Measurements from ENCODE around the gene SYNE2.
"Not testable (repeated sequence)": the region's sequence is repeated elsewhere in the genome, so short reads cannot be mapped to it uniquely, and the experiment has no call there.

The SYNE2 gene, protein sequence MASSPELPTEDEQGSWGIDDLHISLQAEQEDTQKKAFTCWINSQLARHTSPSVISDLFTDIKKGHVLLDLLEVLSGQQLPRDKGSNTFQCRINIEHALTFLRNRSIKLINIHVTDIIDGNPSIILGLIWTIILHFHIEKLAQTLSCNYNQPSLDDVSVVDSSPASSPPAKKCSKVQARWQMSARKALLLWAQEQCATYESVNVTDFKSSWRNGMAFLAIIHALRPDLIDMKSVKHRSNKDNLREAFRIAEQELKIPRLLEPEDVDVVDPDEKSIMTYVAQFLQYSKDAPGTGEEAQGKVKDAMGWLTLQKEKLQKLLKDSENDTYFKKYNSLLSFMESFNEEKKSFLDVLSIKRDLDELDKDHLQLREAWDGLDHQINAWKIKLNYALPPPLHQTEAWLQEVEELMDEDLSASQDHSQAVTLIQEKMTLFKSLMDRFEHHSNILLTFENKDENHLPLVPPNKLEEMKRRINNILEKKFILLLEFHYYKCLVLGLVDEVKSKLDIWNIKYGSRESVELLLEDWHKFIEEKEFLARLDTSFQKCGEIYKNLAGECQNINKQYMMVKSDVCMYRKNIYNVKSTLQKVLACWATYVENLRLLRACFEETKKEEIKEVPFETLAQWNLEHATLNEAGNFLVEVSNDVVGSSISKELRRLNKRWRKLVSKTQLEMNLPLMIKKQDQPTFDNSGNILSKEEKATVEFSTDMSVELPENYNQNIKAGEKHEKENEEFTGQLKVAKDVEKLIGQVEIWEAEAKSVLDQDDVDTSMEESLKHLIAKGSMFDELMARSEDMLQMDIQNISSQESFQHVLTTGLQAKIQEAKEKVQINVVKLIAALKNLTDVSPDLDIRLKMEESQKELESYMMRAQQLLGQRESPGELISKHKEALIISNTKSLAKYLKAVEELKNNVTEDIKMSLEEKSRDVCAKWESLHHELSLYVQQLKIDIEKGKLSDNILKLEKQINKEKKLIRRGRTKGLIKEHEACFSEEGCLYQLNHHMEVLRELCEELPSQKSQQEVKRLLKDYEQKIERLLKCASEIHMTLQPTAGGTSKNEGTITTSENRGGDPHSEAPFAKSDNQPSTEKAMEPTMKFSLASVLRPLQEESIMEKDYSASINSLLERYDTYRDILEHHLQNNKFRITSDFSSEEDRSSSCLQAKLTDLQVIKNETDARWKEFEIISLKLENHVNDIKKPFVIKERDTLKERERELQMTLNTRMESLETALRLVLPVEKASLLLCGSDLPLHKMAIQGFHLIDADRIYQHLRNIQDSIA (N-terminal part only)

DNA sequence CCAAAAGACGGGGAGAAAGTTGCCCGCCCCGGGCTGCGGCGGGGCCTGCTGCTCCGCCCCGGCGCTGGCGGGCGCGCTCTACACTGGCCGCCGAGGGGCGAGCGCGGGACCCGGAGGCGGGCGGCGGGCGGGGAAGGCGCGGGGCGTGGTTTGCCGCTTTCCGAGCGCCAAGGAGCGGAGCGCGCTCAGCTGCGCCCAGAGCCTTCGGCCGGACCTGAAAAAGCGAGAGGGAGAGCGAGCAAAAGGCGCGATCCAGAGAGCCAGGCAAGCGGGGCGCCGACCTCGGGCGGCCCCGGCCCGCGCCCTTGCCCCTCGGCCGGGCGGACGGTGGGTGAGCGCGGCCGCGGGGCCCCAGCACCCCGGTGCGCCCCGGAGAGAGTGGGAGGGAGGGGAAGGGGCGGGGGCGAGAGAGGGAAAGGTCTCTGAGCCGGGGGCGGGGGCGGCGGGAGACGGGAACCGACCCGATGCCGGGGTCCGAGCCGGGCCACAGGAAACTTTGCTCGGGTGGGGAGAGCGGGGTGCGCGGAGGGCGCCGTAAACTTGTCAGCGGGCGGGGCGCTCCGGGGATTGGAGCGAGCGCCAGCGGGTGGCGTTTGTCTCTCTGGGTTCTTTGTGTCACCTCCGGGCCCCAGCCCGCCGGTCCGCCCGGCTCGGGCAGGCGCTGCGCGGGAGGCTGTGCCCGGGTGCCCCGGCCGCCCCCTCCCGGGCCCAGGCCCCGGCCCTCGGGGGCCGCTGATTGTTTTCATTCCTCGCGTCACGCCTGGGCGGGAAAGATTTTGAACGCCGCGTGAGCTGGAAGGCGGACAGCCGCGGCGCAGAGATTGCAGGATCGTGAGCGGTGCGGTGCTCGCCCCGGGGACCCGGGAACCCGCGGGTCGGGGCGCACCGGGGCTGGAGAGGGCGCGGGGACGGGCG, at the start of gene SYNE2:
Gene SYNE2, plus strand, starts transcription at position 188 of the 915 bp plus-strand sequence. CDS start 56,145 bp downstream, outside the sequence.
- peaks cover 4% of the 10 kb centered on the region for H3K36me3 Mint-ChIP-seq (ENCODE audit: low read depth)
- no peaks in the 10 kb centered on the region for H3K9me3 Mint-ChIP-seq
- peaks cover 44% of the 10 kb centered on the region for H3K4me1 Mint-ChIP-seq (ENCODE audit: low read depth)
- H3K27ac Mint-ChIP-seq, result peak within 1 kb of the TSS; percentile 91
- H3K27me3 Mint-ChIP-seq, result no peaks in the 10 kb centered on the region
- H3K4me3 Mint-ChIP-seq, result peak within 1 kb of the TSS; percentile 88
- DNase-seq, result peak; percentile 91

DNA sequence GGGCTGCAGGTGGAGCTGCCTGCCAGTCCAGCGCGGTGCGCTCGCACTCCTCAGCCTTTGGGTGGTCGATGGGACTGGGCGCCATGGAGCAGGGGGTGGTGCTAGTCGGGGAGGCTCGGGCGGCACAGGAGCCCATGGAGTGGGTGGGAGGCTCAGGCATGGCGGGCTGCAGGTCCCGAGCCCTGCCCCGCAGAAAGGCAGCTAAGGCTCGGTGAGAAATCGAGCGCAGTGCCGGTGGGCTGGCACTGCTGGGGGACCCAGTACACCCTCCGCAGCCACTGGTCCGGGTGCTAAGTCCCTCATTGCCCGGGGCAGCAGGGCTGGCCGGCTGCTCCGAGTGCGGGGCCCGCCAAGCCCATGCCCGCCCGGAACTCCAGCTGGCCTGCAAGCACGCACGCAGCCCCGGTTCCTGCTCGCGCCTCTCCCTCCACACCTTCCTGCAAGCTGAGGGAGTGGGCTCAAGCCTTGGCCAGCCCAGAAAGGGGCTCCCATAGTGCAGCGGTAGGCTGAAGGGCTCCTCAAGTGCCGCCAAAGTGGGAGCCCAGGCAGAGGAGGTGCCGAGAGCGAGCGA, 49.5 kb upstream of the SYNE2 start:
- DNase-seq; H3K4me1 Mint-ChIP-seq (ENCODE audit: low read depth); H3K27ac Mint-ChIP-seq; H3K27me3 Mint-ChIP-seq; H3K9me3 Mint-ChIP-seq; H3K4me3 Mint-ChIP-seq; H3K36me3 Mint-ChIP-seq (ENCODE audit: low read depth): not testable (repeated sequence)

- DNase-seq; H3K4me1 Mint-ChIP-seq (ENCODE audit: low read depth); H3K27ac Mint-ChIP-seq; H3K9me3 Mint-ChIP-seq; H3K4me3 Mint-ChIP-seq; H3K36me3 Mint-ChIP-seq (ENCODE audit: low read depth); H3K27me3 Mint-ChIP-seq: not testable (repeated sequence)
Measured at GRCh38 chr14:63806064-63806463, 46.7 kb upstream of the SYNE2 start.

GRCh38 chr14:63811692-63812091, 41.1 kb upstream of the SYNE2 start:
- H3K27ac Mint-ChIP-seq; H3K4me3 Mint-ChIP-seq; H3K4me1 Mint-ChIP-seq (ENCODE audit: low read depth); H3K27me3 Mint-ChIP-seq; H3K36me3 Mint-ChIP-seq (ENCODE audit: low read depth); DNase-seq: not testable (repeated sequence)
- peaks cover 10% of the 10 kb centered on the region for H3K9me3 Mint-ChIP-seq

DNA sequence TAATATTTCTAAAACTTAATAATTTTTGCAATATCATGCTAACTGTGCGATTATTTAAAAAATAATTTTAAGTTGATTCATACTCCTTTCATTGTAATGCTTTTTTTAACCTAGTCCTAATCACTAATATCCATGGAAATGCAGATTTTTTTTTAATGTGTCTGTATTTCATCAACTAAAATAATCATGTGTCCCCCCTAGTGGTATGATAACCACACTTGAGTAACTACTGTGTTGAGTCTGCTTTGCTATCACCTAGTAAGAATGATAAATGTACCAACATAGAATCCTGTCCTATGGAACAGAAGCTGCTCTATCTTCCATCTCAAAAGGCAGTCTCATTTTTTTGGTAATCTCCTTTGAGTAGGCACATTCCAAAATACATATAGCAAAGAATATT, 19.1 kb upstream of the SYNE2 start:
- H3K4me3 Mint-ChIP-seq, result no peak overlapping the region
- no peaks in the 10 kb centered on the region for H3K27me3 Mint-ChIP-seq
- H3K27ac Mint-ChIP-seq, result no peak overlapping the region
- no peaks in the 10 kb centered on the region for H3K36me3 Mint-ChIP-seq (ENCODE audit: low read depth)
- DNase-seq, result no peak
- H3K4me1 Mint-ChIP-seq (ENCODE audit: low read depth), result no peaks in the 10 kb centered on the region
- H3K9me3 Mint-ChIP-seq, result no peaks in the 10 kb centered on the region

- Mint-ChIP-seq H3K4me3 (no peak overlapping the region), H3K36me3 (ENCODE audit: low read depth) (no peaks in the 10 kb centered on the region), H3K9me3 (peaks cover 4% of the 10 kb centered on the region), H3K4me1 (ENCODE audit: low read depth) (no peaks in the 10 kb centered on the region), H3K27me3 (no peaks in the 10 kb centered on the region), H3K27ac (no peak overlapping the region)
- DNase-seq, result peak; percentile 47
Measured at GRCh38 chr14:63840981-63841380, 11.8 kb upstream of the SYNE2 start.

DNA sequence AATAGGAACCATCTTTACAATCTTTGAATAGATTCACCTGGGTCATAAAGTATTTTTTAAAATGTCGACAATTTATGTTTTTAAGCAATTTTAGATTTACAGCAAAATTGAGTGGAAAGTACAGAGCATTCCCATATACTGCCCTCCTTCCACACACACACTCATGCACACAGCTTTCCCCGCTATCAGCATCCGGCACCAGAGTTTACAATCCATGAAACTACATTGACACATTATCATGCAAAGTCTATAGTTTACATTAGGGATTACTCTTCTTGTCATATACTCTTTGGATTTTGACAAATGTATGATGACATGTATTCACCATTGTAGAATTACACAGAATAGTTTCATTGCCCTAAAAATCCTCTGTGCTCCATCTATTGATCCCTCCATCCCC, 9.0 kb upstream of the SYNE2 start:
- Mint-ChIP-seq H3K9me3 (peaks cover 4% of the 10 kb centered on the region), H3K27me3 (no peaks in the 10 kb centered on the region), H3K4me3 (no peak overlapping the region), H3K4me1 (ENCODE audit: low read depth) (no peaks in the 10 kb centered on the region), H3K36me3 (ENCODE audit: low read depth) (no peaks in the 10 kb centered on the region), H3K27ac (no peak overlapping the region)
- DNase-seq, result no peak

GRCh38 chr14:63848890-63849289, 3.9 kb upstream of the SYNE2 start:
- peaks cover 2% of the 10 kb centered on the region for H3K36me3 Mint-ChIP-seq (ENCODE audit: low read depth)
- no peaks in the 10 kb centered on the region for H3K27me3 Mint-ChIP-seq
- H3K4me3 Mint-ChIP-seq, result no peak overlapping the region
- no peaks in the 10 kb centered on the region for H3K9me3 Mint-ChIP-seq
- no peak overlapping the region for H3K27ac Mint-ChIP-seq
- DNase-seq, result no peak
- peaks cover 6% of the 10 kb centered on the region for H3K4me1 Mint-ChIP-seq (ENCODE audit: low read depth)

GRCh38 chr14:63852271-63852816, 460 bp upstream of the SYNE2 start:
- Mint-ChIP-seq H3K4me3 (peak overlapping the region; percentile 88), H3K27me3 (no peaks in the 10 kb centered on the region), H3K9me3 (no peaks in the 10 kb centered on the region), H3K36me3 (ENCODE audit: low read depth) (peaks cover 4% of the 10 kb centered on the region), H3K27ac (peak overlapping the region; percentile 82), H3K4me1 (ENCODE audit: low read depth) (peaks cover 38% of the 10 kb centered on the region)
- DNase-seq, result no peak

GRCh38 chr14:63853831-63854293, 1.1 kb downstream of the SYNE2 start:
- Mint-ChIP-seq H3K4me3 (peak overlapping the region; percentile 88), H3K36me3 (ENCODE audit: low read depth) (peaks cover 4% of the 10 kb centered on the region), H3K27ac (peak overlapping the region; percentile 89), H3K4me1 (ENCODE audit: low read depth) (peaks cover 47% of the 10 kb centered on the region), H3K27me3 (no peaks in the 10 kb centered on the region), H3K9me3 (no peaks in the 10 kb centered on the region)
- DNase-seq, result peak; percentile 55

DNA sequence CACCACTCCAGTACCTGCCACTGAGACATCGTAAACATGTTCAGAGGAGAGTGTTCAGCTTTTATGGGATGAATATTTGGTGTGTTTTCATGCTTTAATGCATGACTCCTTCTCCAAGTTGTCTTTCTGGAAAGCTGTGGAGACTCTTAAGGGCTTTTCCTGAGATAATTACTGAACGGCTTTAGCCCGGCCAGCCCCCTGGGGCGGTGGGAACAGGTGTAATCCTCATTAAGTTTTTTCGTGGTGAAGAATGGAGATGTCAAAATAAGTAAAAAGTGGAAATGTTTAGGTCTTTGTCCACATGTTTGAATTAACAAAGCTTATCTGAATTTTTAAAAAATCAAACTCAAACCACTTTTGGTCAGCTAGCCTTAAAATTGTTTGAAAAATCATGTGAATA, 1.5 kb downstream of the SYNE2 start:
- no peaks in the 10 kb centered on the region for H3K27me3 Mint-ChIP-seq
- peaks cover 4% of the 10 kb centered on the region for H3K36me3 Mint-ChIP-seq (ENCODE audit: low read depth)
- H3K9me3 Mint-ChIP-seq, result no peaks in the 10 kb centered on the region
- DNase-seq, result no peak
- H3K4me1 Mint-ChIP-seq (ENCODE audit: low read depth), result peaks cover 50% of the 10 kb centered on the region
- H3K4me3 Mint-ChIP-seq, result peak overlapping the region; percentile 88
- peak overlapping the region; percentile 89 for H3K27ac Mint-ChIP-seq

DNA sequence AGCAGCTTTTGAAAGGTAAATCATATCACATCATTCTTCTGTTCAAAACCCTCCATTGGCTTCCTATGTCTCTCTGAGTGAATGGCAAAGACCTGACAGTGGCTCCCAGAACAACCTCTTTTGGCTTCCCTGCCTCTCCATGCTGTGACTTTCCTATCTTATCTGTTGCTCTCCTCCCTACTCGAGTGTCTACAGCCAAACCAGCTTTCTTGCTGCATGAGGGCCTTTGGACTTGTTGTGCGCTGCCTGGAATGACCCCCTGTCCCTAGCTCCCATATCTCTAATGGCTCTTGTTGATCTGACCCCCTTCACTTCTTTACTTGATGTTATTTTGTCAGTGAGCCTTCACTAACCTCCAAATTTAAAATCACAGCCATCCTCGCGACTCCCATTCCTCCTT, 2.5 kb downstream of the SYNE2 start:
- Mint-ChIP-seq H3K4me1 (ENCODE audit: low read depth) (peaks cover 55% of the 10 kb centered on the region), H3K9me3 (no peaks in the 10 kb centered on the region), H3K27ac (peak overlapping the region; percentile 24), H3K36me3 (ENCODE audit: low read depth) (peaks cover 4% of the 10 kb centered on the region), H3K4me3 (peak overlapping the region; percentile 38), H3K27me3 (no peaks in the 10 kb centered on the region)
- no peak for DNase-seq

DNA sequence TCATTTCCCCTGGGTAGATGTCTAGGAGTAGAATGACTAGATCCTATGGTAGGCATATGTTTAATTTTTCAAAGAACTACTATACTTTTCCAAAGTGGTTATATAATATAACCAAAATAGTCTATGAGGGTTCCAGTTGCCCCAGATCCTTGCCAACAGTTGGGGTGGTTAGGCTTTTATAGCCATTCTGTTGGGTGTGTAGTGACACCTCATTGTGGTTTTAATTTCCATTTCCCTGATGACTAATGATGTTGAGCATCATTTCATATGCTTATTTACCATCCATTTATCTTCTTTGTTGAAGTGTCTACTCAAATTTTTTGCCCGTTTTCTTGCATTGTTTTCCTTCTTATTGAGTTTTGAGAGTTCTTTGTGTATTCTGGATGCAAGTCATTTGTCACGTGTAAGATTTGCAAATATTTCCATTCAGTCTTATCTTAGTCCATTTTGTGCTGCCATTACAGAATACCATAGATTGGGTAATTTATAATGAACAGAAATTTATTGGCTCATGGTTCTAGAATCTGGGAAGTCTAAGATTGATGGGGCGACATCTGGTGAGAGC, 4.7 kb downstream of the SYNE2 start:
- Mint-ChIP-seq H3K27ac (peak overlapping the region; percentile 76), H3K4me1 (ENCODE audit: low read depth) (peaks cover 64% of the 10 kb centered on the region), H3K9me3 (no peaks in the 10 kb centered on the region), H3K27me3 (no peaks in the 10 kb centered on the region), H3K4me3 (no peak overlapping the region), H3K36me3 (ENCODE audit: low read depth) (peaks cover 4% of the 10 kb centered on the region)
- no peak for DNase-seq

Data from activated T-cell treated with anti-CD3 and anti-CD28 coated beads, Interleukin-2, amount 50 U/mL, for 24 hours (primary cell).